ENCODE measurements around the gene CCDC85C.

Gene CCDC85C

DNA sequence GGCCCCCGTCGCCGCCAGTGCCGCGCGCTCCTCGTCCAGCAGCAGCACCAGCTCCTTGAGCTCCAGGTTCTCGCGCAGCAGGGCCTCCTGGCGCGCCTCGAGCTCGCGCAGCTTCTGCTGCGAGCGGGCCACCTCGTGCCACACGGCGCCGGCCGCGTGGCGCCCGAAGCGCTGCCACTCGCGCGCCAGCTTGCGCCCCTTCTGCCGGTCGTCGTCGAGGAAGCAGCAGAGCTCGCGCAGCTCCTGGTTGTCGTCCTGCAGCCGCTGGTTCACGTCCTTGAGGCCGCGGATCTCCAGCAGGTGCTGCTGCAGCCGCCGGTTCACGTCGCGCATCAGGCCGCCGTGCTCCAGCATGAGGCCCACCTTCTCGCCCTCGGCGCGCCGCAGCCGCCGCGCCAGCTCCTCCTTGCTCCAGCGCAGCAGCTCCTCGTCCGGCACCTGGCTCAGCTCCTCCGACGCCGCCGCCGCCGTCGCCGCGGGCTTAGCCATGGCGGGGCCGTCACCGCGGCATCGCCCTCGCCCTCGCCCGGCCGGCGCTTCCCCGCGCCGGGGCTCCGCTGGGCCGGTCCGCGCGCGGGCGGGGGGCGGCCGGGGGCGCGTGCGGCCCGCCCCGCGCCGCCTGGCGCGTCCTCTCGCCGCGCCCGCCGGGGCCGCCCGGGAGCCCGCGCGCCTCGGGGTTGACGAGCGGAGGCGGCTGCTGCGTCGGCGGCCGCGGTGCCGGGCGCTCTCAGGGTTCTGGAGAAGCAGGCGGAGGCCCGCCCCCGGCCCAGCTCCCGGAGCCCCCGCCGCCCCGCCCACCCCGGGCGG lies at the start of gene CCDC85C:
Gene CCDC85C, minus strand, starts transcription at position 737 of the 807 bp plus-strand sequence. Its CDS starts 248 bp downstream, at position 489.
- TF ChIP-seq, protein P1, sequence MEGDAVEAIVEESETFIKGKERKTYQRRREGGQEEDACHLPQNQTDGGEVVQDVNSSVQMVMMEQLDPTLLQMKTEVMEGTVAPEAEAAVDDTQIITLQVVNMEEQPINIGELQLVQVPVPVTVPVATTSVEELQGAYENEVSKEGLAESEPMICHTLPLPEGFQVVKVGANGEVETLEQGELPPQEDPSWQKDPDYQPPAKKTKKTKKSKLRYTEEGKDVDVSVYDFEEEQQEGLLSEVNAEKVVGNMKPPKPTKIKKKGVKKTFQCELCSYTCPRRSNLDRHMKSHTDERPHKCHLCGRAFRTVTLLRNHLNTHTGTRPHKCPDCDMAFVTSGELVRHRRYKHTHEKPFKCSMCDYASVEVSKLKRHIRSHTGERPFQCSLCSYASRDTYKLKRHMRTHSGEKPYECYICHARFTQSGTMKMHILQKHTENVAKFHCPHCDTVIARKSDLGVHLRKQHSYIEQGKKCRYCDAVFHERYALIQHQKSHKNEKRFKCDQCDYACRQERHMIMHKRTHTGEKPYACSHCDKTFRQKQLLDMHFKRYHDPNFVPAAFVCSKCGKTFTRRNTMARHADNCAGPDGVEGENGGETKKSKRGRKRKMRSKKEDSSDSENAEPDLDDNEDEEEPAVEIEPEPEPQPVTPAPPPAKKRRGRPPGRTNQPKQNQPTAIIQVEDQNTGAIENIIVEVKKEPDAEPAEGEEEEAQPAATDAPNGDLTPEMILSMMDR (IDR thresholded peaks at IDR 0.05): no peak
- peaks cover 0 to 11% of the 10 kb centered on the region in 2 experiments for H3K4me1 ChIP-seq (ENCODE audit: control insufficient read depth in 1 of 2, insufficient read depth in 1 of 2, low read depth in 1 of 2, low read length in 1 of 2)
- peak within 1 kb of the TSS in 1 of 2 experiments; percentile 30 for H3K4me3 ChIP-seq (ENCODE audit: low read depth in 1 of 2, low read length in 1 of 2)
- no peak within 1 kb of the TSS for H3K27ac ChIP-seq
- H3K9me3 ChIP-seq: no peaks in the 10 kb centered on the region
- H3K36me3 ChIP-seq: no peaks in the 10 kb centered on the region
- H3K27me3 ChIP-seq: peaks cover 98% of the 10 kb centered on the region

DNA sequence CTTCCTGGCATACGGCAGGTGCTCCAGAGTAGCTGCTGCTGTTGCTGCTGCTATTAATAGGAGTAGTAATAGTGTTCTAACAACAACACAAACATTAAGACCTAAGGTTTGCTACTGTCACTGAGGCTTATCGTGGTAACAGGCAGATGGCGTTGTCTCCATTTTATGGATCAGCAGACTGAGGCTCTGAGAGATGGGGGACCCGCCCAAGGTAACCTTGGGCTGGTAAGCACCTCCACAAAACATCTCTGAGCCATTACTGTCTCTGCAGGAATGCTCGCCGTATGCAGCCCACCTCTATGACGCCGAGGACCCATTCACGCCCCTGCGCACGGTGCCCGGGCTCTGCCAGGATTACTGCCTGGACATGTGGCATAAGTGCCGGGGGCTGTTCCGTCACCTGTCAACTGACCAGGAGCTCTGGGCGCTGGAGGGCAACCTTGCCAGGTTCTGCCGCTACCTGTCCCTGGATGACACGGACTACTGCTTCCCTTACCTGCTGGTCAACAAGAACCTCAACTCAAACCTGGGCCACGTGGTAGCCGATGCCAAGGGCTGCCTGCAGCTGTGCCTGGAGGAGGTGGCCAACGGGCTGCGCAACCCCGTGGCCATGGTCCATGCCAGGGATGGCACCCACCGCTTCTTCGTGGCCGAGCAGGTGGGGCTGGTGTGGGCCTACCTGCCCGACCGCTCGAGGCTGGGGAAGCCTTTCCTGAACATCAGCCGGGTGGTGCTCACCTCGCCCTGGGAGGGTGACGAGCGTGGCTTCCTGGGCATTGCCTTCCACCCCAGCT lies 48.1 kb upstream of the CCDC85C start:
- H3K27me3 ChIP-seq: peaks cover 15% of the 10 kb centered on the region
- H3K27ac ChIP-seq: no peak overlapping the region
- no peak overlapping the region for H3K4me3 ChIP-seq (ENCODE audit: low read depth in 1 of 2, low read length in 1 of 2)
- no peaks in the 10 kb centered on the region for H3K9me3 ChIP-seq
- no peaks in the 10 kb centered on the region for H3K4me1 ChIP-seq (ENCODE audit: control insufficient read depth in 1 of 2, insufficient read depth in 1 of 2, low read depth in 1 of 2, low read length in 1 of 2)
- H3K36me3 ChIP-seq: no peaks in the 10 kb centered on the region
- TF ChIP-seq, protein P1 (IDR thresholded peaks at IDR 0.05): no peak

DNA sequence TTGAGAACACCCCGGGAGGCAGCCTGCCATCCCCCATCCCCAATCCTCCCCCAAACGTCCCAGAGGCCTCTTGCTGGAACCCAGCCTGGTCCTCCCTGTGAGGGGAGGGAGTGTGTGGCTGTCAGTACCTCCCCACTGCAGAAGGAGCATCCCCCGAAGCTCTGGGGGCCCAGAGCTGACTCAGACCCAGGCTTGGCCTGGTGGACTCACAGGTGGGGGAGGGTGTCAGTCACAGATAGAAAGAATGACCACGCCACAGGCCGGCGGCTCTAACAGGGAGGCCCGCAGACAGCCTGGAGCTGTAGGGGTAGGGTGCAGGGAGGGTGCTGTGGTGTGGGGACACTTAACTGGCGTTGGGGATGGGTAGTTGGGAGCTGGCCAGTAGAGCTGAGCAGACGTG lies 46.2 kb upstream of the CCDC85C start:
- no peaks in the 10 kb centered on the region for H3K4me1 ChIP-seq (ENCODE audit: control insufficient read depth in 1 of 2, insufficient read depth in 1 of 2, low read depth in 1 of 2, low read length in 1 of 2)
- no peaks in the 10 kb centered on the region for H3K9me3 ChIP-seq
- peaks cover 31% of the 10 kb centered on the region for H3K27me3 ChIP-seq
- no peaks in the 10 kb centered on the region for H3K36me3 ChIP-seq
- no peak overlapping the region for H3K4me3 ChIP-seq (ENCODE audit: low read depth in 1 of 2, low read length in 1 of 2)
- TF ChIP-seq, protein P1 (IDR thresholded peaks at IDR 0.05): no peak
- no peak overlapping the region for H3K27ac ChIP-seq

DNA sequence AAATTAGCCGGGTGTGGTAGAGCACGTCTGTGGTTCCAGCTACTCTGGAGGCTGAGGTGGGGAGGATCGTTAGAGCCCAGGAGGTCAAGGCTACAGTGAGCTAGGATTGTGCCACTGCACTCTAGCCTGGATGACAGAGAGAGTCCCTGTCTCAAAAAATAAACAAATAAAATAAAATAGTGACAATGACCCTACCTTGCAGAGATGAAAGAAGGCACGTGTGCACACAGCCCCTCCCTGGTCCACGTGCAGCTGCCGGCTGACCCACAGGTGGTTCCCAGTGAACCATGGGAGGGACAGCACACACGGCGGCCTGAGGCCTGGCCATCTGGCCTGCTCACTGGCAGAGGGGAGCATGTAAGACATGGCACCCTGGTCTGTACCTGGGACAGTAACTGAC lies 45.6 kb upstream of the CCDC85C start:
- no peaks in the 10 kb centered on the region for H3K4me1 ChIP-seq (ENCODE audit: control insufficient read depth in 1 of 2, insufficient read depth in 1 of 2, low read depth in 1 of 2, low read length in 1 of 2)
- no peaks in the 10 kb centered on the region for H3K9me3 ChIP-seq
- H3K4me3 ChIP-seq (ENCODE audit: low read depth in 1 of 2, low read length in 1 of 2): no peak overlapping the region
- no peaks in the 10 kb centered on the region for H3K36me3 ChIP-seq
- peaks cover 36% of the 10 kb centered on the region for H3K27me3 ChIP-seq
- no peak overlapping the region for H3K27ac ChIP-seq
- TF ChIP-seq, protein P1 (IDR thresholded peaks at IDR 0.05): no peak

GRCh38 chr14:99649219-99649618 lies 45.2 kb upstream of the CCDC85C start:
- H3K27me3 ChIP-seq: peaks cover 38% of the 10 kb centered on the region
- TF ChIP-seq, protein P1 (IDR thresholded peaks at IDR 0.05): no peak
- H3K4me1 ChIP-seq (ENCODE audit: control insufficient read depth in 1 of 2, insufficient read depth in 1 of 2, low read depth in 1 of 2, low read length in 1 of 2): no peaks in the 10 kb centered on the region
- H3K36me3 ChIP-seq: no peaks in the 10 kb centered on the region
- no peaks in the 10 kb centered on the region for H3K9me3 ChIP-seq
- H3K4me3 ChIP-seq (ENCODE audit: low read depth in 1 of 2, low read length in 1 of 2): no peak overlapping the region
- no peak overlapping the region for H3K27ac ChIP-seq

Measured in neutrophil (primary cell).